PC-9 (cell line): Measurements from ENCODE around the gene SLC38A10. TPM values are rescaled to one million over a fixed set of nuclear protein-coding genes. Genes with fewer than 3 reads are reported as not detected.

Experiments used
- BruUV-seq: library from RNA; stranded (reverse); fragments of 400-500 nt; replicated peaks from 2 replicates; lab custom pipeline; 2021; lab: Mats Ljungman, UMichigan
- CTCF ChIA-PET: fragments of 300-600 bp; sonication (Branson Sonifier 250); formaldehyde crosslinking; loops from one replicate; lab custom pipeline; 2022; ENCODE audit warnings: antibody characterized with exemption; lab: Charles Lee
- POLR2A ChIA-PET: fragments of 300-600 bp; sonication (Branson Sonifier 250); formaldehyde crosslinking; loops from one replicate; lab custom pipeline; 2022; ENCODE audit warnings: antibody characterized with exemption; ENCODE audit not compliant: unreplicated experiment; lab: Charles Lee
- DNase-seq, 2 experiments: peaks; one replicate each; pipeline versions ENCODE4 v3.0.0 to v3.0.0-alpha.2; 2015 to 2022; ENCODE audit warnings: mixed read lengths in 1 of 2
- H2AFZ ChIP-seq: fragments of 200-600 bp; sonication (generic); 2 replicates; pipeline ENCODE4 v1.8.1; 2017; ENCODE audit warnings: antibody characterized with exemption
- H3F3A ChIP-seq: fragments of 200-600 bp; sonication (generic); 2 replicates; pipeline ENCODE4 v1.8.1; 2017; ENCODE audit warnings: antibody characterized with exemption, mild to moderate bottlenecking, low read depth; ENCODE audit not compliant: insufficient read depth
- H3K27ac ChIP-seq: fragments of 200-600 bp; sonication (generic); 2 replicates; pipeline ENCODE4 v1.6.1; 2016; ENCODE audit warnings: mixed run types
- H3K27me3 ChIP-seq: fragments of 200-600 bp; sonication (generic); 2 replicates; pipeline ENCODE4 v1.6.1; 2016; ENCODE audit warnings: low read depth, mixed run types; ENCODE audit not compliant: insufficient read depth
- H3K36me3 ChIP-seq: fragments of 200-600 bp; sonication (generic); 2 replicates; pipeline ENCODE4 v1.6.1; 2016; ENCODE audit warnings: low read depth, mixed run types
- H3K4me1 ChIP-seq: fragments of 200-600 bp; sonication (generic); replicated peaks from 2 replicates; pipeline ENCODE4 v1.6.1; 2016; ENCODE audit warnings: mixed run types; ENCODE audit not compliant: insufficient read depth
- H3K4me2 ChIP-seq: fragments of 200-600 bp; sonication (generic); 2 replicates; pipeline ENCODE4 v1.6.1; 2017; ENCODE audit warnings: mixed run types
- H3K4me3 ChIP-seq: fragments of 200-600 bp; sonication (generic); 2 replicates; pipeline ENCODE4 v1.6.1; 2016; ENCODE audit warnings: mixed run types
- H3K79me2 ChIP-seq: fragments of 200-600 bp; sonication (generic); 2 replicates; pipeline ENCODE4 v1.6.1; 2017; ENCODE audit warnings: low read depth, mixed run types
- H3K9me2 ChIP-seq: fragments of 200-600 bp; sonication (generic); 2 replicates; pipeline ENCODE4 v1.8.1; 2017; ENCODE audit warnings: mild to moderate bottlenecking; ENCODE audit not compliant: insufficient read depth
- H3K9me3 ChIP-seq: fragments of 200-600 bp; sonication (generic); 2 replicates; pipeline ENCODE4 v1.8.1; 2016; ENCODE audit warnings: low read depth; ENCODE audit not compliant: insufficient read depth
- H4K20me1 ChIP-seq: fragments of 200-600 bp; sonication (generic); 2 replicates; pipeline ENCODE4 v1.8.1; 2017; ENCODE audit not compliant: insufficient read depth
- CTCF ChIP-seq: fragments of 200-600 bp; sonication (generic); conservative IDR thresholded peaks from 2 replicates; pipeline ENCODE4 v1.6.1; 2017; ENCODE audit warnings: mixed run types, antibody characterized with exemption, mild to moderate bottlenecking, moderate library complexity
- EZH2 ChIP-seq: fragments of 200-600 bp; sonication (generic); IDR thresholded peaks from 2 replicates; pipeline ENCODE4 v1.8.0; 2017; ENCODE audit warnings: antibody characterized with exemption, low read depth
- intact Hi-C: fragments of 100-400 bp; cut with micrococcal nuclease; formaldehyde crosslinking; loops from one replicate; pipeline ENCODE4 v1.10.0; 2022; ENCODE audit not compliant: unreplicated experiment
- total RNA-seq: library from RNA; stranded (reverse); gene quantifications from 2 replicates; pipeline ENCODE4 v1.2.3, GENCODE V29; 2021

The SLC38A10 gene
- total RNA-seq, 1 experiment from 2014 or later = 127 TPM

- no peaks in the 10 kb centered on the region for H4K20me1 ChIP-seq
- no peaks in the 10 kb centered on the region for H3F3A ChIP-seq
- no peak for DNase-seq
- H3K79me2 ChIP-seq = no peaks in the 10 kb centered on the region
- H3K4me2 ChIP-seq = no peak overlapping the region
- ChIA-PET POLR2A (no interaction called here), CTCF (no interaction called here)
- TF ChIP-seq EZH2 = no peak
- TF ChIP-seq CTCF = no peak
- H3K36me3 ChIP-seq = no peaks in the 10 kb centered on the region
- H3K27ac ChIP-seq = no peak overlapping the region
- H3K9me3 ChIP-seq = no peaks in the 10 kb centered on the region
- no peak overlapping the region for H3K4me3 ChIP-seq
- no TSS peak for BruUV-seq
- intact Hi-C loops = no loop called here
- no peaks in the 10 kb centered on the region for H3K27me3 ChIP-seq
- H3K4me1 ChIP-seq = no peaks in the 10 kb centered on the region
- no peaks in the 10 kb centered on the region for H3K9me2 ChIP-seq
- no peak overlapping the region for H2AFZ ChIP-seq
Observed at GRCh38 chr17:81277421-81277820, 17.7 kb downstream of the SLC38A10 start.

- Histone ChIP-seq H3K27me3 (no peaks in the 10 kb centered on the region), H3F3A (no peaks in the 10 kb centered on the region), H3K4me2 (no peak overlapping the region), H3K4me3 (no peak overlapping the region), H3K9me2 (no peaks in the 10 kb centered on the region), H4K20me1 (no peaks in the 10 kb centered on the region), H2AFZ (no peak overlapping the region), H3K4me1 (no peaks in the 10 kb centered on the region), H3K27ac (no peak overlapping the region), H3K79me2 (no peaks in the 10 kb centered on the region), H3K36me3 (no peaks in the 10 kb centered on the region), H3K9me3 (no peaks in the 10 kb centered on the region)
- intact Hi-C loops = no loop called here
- ChIA-PET CTCF (no interaction called here), POLR2A (no interaction called here)
- no TSS peak for BruUV-seq
- DNase-seq = no peak
- no peak for TF ChIP-seq CTCF
- no peak for TF ChIP-seq EZH2
Observed at GRCh38 chr17:81276781-81277180, 18.3 kb downstream of the SLC38A10 start.

- Histone ChIP-seq H3K4me2 (no peak overlapping the region), H3K9me2 (no peaks in the 10 kb centered on the region), H3K27me3 (no peaks in the 10 kb centered on the region), H4K20me1 (no peaks in the 10 kb centered on the region), H2AFZ (no peak overlapping the region), H3K4me3 (no peak overlapping the region), H3K4me1 (no peaks in the 10 kb centered on the region), H3K79me2 (no peaks in the 10 kb centered on the region), H3F3A (no peaks in the 10 kb centered on the region), H3K27ac (no peak overlapping the region), H3K36me3 (no peaks in the 10 kb centered on the region), H3K9me3 (no peaks in the 10 kb centered on the region)
- no peak for TF ChIP-seq EZH2
- TF ChIP-seq CTCF = no peak
- ChIA-PET CTCF (interaction anchor here (0.6 kb wide), 1 partner anchor 1067 kb away, joined by 3 read pairs; no protein-coding TSS in a partner anchor), POLR2A (no interaction called here)
- intact Hi-C loops = no loop called here
- BruUV-seq = no TSS peak
- DNase-seq = no peak
Observed at GRCh38 chr17:81274471-81274855, 20.6 kb downstream of the SLC38A10 start.
